ENCODE data around the gene CTSH.
"Not testable (repeated sequence)": the region's sequence is repeated elsewhere in the genome, so short reads cannot be mapped to it uniquely, and the experiment has no call there.

CTSH gene

DNA sequence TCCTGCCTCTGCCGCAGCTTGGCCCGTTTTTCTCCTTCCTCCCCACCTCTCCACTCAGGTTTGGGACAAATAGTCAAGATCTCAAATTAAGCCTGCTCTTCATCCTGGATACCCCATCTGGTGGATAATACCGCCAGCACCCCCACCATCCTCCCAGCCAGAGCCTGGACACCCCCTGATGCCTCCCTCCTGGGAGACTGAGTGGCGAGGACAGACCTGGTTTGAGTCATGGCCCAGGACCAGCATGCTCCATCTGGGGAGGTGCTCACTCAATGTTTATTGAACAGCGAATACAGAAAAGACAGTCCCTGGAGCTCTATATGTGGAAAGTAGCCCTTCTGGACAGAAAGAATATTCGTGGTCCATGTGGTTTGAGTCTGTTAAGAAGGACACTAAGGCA lies 23.3 kb downstream of the CTSH start:
- no peak for DNase-seq

GRCh38 chr15:78917888-78918287 lies 27.0 kb downstream of the CTSH start:
- DNase-seq, result no peak

- no peak for DNase-seq
Measured at GRCh38 chr15:78916088-78916487, 28.8 kb downstream of the CTSH start.

GRCh38 chr15:78915341-78916087 lies 29.3 kb downstream of the CTSH start:
- no peak for DNase-seq

DNA sequence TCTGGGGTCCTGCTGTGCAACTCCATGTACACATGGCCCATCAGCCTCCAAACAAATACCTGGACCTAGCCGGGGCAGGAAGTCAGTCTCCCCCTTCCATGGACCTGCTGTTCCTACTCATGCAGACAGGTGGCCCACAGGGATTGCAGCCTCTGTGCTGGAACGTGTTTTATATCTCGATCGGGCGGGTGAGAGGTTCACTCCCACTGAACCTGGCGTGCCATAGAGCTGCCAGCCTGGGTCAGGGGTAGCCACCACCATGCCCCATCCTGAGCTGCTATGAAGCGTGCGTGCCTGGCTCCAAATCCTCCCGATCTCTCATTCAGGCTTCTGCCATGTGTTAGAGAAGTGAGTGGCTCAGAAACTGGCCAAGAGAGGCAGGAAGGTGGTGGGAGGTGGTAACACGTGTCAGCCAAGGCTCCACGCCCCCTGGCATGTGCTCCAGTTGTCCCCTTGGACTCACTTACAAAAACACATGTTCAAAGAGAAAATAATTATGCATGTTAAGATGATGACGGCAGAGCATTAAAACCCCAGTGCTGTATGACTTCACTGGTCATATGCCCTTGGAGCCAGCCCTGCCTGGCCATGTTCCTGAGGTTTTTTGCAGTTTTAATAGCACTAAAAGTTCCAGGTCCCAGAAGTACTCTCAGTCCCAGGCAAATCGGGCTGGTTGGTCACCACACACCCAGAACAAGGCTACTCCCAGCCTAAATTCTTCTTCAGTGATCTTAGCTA lies 30.6 kb downstream of the CTSH start:
- no peak for DNase-seq

DNA sequence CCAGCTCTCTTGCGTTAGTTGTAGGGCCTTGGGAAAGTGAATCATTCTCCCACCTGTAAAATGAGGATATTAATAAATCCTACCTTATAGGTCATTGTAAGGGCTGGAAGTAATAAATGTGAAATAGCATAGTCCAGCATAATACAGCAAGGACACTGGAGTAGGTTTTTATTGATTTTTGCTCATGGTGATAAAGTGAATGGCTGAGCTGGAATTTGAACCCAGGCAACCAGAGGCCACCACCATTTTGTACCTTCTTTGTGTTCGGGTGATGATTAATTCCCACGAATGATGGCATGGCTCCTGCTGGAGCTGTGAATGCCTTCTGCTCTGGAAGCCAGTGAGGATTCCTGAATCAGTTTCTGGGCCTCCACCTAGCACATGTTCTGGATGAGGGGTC lies 31.8 kb downstream of the CTSH start:
- DNase-seq, result no peak

DNA sequence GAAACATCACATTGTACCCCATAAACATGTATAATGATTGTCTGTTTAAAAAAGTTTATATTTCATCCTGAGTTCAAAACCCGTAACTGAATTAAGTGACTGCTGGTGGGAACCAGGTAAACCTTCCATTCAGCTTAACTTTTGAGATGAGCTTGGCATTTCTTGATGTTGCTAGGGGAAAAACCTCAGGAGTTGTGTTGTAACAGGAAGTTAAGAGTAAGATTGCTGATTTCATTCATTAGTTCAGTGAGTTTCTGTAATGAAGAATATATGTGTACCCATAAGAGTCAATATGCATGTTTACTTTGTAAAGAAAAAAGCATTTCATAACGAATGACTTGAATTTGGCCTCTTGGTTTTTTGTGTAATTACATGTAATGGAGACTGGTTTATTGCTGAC lies 32.5 kb downstream of the CTSH start:
- no peak for DNase-seq

- DNase-seq, result no peak
Measured at GRCh38 chr15:78910271-78910670, 34.6 kb downstream of the CTSH start.

DNA sequence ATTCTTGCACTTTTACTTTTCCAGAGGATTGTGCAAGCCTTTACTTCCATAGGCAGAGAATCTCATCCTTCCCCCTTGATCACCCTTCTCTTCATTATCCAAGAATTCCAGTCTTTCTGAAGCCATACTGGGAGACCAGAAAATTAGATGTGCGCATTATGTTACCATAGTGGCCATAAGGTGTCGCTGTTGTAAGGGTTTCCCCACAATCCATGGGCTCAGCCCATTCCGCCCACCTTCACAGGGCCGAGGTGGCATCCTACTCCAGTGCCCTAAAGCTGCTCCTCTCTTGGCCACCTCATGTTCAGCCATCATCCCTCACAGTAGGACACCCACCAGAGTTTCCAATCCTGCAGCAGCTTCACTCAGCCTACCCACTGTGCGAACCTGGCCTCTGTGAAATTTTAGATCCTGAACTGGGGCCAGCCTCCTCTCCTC lies 35.0 kb downstream of the CTSH start:
- DNase-seq, result no peak

- no peak for DNase-seq
Measured at GRCh38 chr15:78909160-78909695, 35.6 kb downstream of the CTSH start.

GRCh38 chr15:78907577-78907976 lies 37.3 kb downstream of the CTSH start:
- no peak for DNase-seq

GRCh38 chr15:78906316-78906620 lies 38.6 kb downstream of the CTSH start:
- DNase-seq, result no peak

GRCh38 chr15:78904599-78905358 lies 40.1 kb downstream of the CTSH start:
- DNase-seq, result no peak

- DNase-seq, result not testable (repeated sequence)
Measured at GRCh38 chr15:78902281-78903032, 42.4 kb downstream of the CTSH start.

DNA sequence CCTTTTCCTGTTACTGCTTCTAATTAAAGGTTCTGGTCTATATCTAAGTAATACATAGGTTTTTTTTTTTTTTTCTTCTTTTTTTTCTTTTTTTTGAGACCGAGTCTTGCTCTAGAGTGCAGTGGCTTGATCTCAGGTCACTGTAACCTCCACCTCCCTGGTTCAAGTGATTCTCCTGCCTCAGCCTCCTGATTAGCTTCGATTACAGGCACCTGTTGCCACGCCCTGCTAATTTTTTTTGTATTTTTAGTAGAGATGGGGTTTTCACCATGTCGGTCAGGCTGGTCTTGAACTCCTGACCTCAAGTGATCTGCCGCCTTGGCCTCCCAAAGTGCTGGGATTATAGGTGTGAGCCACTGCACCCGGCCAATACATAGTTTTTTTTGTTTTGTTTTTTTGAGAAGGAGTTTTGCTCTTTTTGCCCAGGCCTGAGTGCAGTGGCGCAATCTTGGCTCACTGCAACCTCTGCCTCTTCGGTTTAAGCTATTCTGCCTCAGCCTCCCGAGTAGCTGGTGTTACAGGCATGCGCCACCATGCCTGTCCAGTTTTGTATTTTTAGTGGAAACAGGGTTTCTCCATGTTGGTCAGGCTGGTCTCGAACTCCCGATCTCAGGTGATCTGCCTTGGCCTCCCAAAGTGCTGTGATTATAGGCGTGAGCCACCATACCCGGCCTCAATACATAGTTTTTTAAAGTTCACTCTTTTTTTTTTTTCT lies 43.9 kb downstream of the CTSH start:
- DNase-seq, result not testable (repeated sequence)

DNA sequence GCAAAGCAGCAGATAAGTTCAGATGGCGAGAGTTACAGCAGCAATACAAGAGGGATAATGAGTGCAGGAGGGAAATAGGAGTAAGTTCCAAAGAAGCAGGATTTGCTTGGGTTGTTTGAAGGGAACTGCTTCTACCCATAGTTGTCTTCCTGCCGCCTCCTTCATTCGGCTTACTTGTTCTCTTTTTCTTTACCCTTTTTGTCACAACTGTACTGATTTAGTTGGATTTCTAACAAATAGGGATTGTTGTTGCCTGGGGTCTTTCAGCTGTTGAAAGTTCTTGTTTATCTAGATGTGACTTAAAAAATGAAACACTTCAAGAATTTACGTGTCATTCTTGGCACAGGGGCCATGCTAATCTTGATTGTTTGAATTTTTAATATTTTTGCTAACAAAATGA lies 46.3 kb downstream of the CTSH start:
- no peak for DNase-seq

DNA sequence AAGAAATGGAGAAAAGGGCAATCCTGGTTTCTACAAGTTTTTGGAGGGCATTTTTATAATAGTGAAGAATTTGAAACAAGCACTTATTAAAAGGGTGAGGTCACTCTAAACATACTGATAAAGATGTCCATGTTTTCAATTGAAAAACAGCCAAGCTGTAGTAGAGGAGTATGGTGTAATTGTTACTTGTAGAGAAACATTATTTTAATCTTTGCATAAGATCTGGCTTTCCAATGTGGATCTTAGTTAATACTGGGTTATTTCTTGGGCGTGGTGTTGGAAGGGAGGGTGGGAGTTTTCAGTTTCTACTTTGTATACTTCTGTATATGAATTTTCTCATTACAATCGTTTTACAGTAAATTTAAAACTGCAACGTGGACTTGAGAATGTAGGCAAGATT lies 49.4 kb downstream of the CTSH start:
- no peak for DNase-seq

DNA sequence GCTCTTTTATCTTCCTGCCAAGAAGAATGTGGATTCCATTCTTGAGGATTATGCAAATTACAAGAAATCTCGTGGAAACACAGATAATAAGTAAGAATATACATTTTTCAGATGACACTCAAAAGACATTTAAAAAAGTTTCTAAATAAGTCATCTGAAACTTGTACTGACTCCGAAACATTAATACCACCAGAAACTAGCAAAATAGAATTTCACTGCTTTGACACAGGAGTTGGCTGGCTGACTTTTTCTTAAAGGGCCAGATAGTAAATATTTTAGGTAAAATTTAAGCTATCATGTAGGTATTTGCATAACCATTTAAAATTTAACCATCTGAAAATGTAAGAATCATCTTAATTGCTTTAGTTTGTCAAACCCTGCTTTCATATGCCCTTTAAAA lies 51.3 kb downstream of the CTSH start:
- no peak for DNase-seq

GRCh38 chr15:78889000-78889399 lies 55.8 kb downstream of the CTSH start:
- DNase-seq, result no peak

- DNase-seq, result no peak
Measured at GRCh38 chr15:78881681-78882080, 63.2 kb downstream of the CTSH start.

DNA sequence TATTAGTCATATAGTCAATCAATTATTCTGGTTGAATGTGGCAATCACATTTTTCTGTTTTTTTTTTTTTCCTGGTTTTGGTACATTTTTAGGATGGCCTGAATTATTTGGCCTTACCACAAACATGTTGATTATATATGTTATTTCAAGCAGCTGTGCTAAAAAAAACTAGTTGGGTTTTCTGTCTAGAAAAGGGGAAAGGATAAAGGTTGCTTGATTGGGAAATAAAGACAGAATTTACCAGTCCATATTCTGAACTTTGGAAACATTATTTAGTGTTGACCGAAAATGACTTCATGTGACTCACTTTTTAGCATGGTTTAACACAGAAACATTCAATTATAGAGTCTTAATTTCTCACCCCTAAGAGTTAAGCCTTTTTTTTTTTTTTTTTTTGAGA lies 64.0 kb downstream of the CTSH start:
- no peak for DNase-seq

DNA sequence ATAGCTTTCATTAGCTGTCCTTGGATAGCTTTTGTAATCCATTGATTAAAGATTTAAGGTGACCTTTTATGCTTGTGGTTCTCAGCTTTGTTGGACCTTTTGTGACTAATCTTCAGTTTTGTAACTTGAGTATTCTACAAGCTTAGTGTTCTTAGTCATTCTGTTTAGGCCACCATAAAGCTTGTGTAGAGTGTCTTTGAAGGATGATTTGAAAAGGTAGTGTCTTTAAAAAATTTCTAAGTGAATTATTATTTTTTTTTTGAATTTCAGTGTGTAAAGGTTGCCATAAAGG lies 64.7 kb downstream of the CTSH start:
- DNase-seq, result no peak

Data from activated effector memory CD4-positive, alpha-beta T cell treated with anti-CD3 and anti-CD28 coated beads, Interleukin-2, amount 50 U/mL, for 16 hours (primary cell).